Mesothelial cell of epicardium (in vitro differentiated cells): Measurements from ENCODE around the gene DBH. TPM values are rescaled to one million over a fixed set of nuclear protein-coding genes. Genes with fewer than 3 reads are reported as not detected.

Source experiments
- DNase-seq, 2 experiments: peaks; one replicate each; pipeline ENCODE4 v3.0.0; 2021; ENCODE audit warnings: low spot score in 2 of 2; ENCODE audit not compliant: unreplicated experiment in 2 of 2
- H3K27ac Mint-ChIP-seq: 2 replicates; pipeline ENCODE4 v1.8.0; 2021; ENCODE audit warnings: mixed read lengths
- H3K27me3 Mint-ChIP-seq: 2 replicates; pipeline ENCODE4 v1.8.0; 2021; ENCODE audit warnings: low read depth, mixed read lengths
- H3K36me3 Mint-ChIP-seq: 2 replicates; pipeline ENCODE4 v1.8.0; 2021; ENCODE audit warnings: mixed read lengths
- H3K4me1 Mint-ChIP-seq: 2 replicates; pipeline ENCODE4 v1.8.0; 2021; ENCODE audit warnings: mixed read lengths
- H3K4me3 Mint-ChIP-seq: 2 replicates; pipeline ENCODE4 v1.8.0; 2021; ENCODE audit warnings: mild to moderate bottlenecking, moderate library complexity, mixed read lengths
- H3K9me3 Mint-ChIP-seq: 2 replicates; pipeline ENCODE4 v1.8.0; 2021; ENCODE audit warnings: mixed read lengths
- total RNA-seq: library from RNA; stranded (reverse); gene quantifications from 3 replicates; pipeline ENCODE4 v1.2.1, GENCODE V29; 2021
- TF ChIP-seq, protein P1 (sequence below): fragments of 200-600 bp; sonication (generic); IDR thresholded peaks from one replicate; pipeline ENCODE4 v1.5.0; 2021; ENCODE audit warnings: antibody characterized with exemption; ENCODE audit not compliant: unreplicated experiment

DBH gene
- total RNA-seq, 1 donor from 2014 or later = not detected

DNA sequence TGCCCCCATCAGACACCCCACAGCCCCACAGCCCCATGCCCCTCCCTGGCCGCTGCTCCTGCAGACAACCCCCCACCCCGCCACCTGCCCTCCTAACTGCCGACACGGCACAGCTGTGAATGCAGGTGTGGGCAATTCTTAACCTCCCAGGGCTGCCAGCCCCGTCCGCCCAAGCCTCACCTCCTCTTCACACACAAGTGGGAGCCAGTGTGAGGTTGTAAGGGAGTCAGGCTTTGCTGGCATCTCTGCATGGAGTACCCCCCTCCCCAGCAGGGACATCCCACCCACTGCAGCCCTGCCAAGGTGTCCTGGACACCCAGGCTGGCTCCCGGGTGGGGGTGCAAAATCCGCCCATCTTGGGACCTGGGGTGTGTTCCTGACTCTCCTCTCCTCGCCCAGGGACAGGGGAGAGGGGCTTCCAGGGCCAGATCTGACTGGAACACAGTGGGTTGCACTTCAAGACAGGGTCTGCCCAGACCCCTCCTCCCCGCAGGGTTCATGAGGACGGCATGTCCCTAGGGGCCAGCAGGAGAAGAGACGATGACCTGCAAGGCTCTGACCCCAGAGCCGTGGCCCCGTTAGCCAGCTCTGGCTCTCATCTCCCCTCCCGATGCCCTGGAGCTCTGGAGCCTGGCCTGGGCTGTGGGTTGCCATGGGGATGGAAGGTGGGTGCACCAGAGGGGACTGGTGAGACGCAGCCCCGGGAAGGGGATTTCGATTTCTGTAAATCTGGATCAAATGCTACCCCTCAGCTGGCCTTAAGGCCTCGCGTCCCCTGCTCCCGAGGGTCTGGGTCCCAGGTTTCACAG lies 67.6 kb downstream of the DBH start:
- peak in 1 of 2 experiments; percentile 11 for DNase-seq
- Mint-ChIP-seq H3K27ac (no peak overlapping the region), H3K9me3 (no peaks in the 10 kb centered on the region), H3K36me3 (peaks cover under 1% of the 10 kb centered on the region), H3K4me3 (no peak overlapping the region), H3K27me3 (no peaks in the 10 kb centered on the region), H3K4me1 (peaks cover 23% of the 10 kb centered on the region)
- TF ChIP-seq, protein P1, sequence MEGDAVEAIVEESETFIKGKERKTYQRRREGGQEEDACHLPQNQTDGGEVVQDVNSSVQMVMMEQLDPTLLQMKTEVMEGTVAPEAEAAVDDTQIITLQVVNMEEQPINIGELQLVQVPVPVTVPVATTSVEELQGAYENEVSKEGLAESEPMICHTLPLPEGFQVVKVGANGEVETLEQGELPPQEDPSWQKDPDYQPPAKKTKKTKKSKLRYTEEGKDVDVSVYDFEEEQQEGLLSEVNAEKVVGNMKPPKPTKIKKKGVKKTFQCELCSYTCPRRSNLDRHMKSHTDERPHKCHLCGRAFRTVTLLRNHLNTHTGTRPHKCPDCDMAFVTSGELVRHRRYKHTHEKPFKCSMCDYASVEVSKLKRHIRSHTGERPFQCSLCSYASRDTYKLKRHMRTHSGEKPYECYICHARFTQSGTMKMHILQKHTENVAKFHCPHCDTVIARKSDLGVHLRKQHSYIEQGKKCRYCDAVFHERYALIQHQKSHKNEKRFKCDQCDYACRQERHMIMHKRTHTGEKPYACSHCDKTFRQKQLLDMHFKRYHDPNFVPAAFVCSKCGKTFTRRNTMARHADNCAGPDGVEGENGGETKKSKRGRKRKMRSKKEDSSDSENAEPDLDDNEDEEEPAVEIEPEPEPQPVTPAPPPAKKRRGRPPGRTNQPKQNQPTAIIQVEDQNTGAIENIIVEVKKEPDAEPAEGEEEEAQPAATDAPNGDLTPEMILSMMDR = no peak

DNA sequence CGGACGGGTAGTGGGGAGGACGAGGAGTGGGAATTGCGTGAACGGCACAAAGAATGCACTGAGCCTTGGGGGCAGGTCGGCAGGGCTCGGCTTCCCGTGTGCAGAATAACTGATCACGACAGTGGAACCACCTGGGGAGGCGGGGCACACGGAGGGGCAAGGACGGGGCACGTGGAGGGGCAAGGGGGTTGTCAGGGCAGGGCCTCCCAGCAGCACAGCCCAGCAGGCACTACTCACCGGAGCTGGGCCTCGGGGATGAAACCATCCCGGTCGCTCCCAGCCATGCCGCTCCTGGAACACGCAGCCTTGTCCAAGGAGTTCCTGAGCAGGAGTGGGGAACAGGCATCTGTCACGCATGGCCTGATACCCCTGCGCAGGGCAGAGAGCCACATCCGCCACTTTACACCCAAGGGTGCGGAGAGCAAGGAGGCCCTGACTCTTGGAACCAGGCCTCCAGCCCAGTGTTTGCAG lies 68.6 kb downstream of the DBH start:
- Mint-ChIP-seq H3K27ac (no peak overlapping the region), H3K4me3 (no peak overlapping the region), H3K36me3 (no peaks in the 10 kb centered on the region), H3K27me3 (no peaks in the 10 kb centered on the region), H3K4me1 (peaks cover 29% of the 10 kb centered on the region), H3K9me3 (no peaks in the 10 kb centered on the region)
- TF ChIP-seq, protein P1 = no peak
- no peak for DNase-seq

DNA sequence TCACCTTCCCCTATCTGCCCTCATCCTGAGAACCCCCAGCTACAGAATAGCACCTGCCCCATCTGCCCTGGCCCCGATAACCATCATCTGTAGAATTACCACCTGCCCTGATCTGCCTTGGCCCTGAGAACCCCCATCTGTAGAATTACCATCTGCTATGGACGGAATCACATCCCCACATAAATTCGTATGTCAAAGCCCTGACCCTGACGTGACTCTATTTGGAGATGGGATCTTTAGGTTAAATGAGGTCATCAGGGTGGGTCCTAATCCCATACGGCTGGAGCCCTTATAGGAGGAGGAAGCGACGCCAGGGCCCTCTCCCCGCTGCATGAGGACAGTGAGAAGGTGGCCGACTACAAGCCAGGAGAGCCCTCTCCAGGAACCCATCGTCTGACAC lies 69.4 kb downstream of the DBH start:
- Mint-ChIP-seq H3K27me3 (no peaks in the 10 kb centered on the region), H3K4me1 (peaks cover 31% of the 10 kb centered on the region), H3K9me3 (no peaks in the 10 kb centered on the region), H3K36me3 (no peaks in the 10 kb centered on the region), H3K27ac (no peak overlapping the region), H3K4me3 (no peak overlapping the region)
- DNase-seq = peak in 1 of 2 experiments; percentile 5
- TF ChIP-seq, protein P1 = no peak

DNA sequence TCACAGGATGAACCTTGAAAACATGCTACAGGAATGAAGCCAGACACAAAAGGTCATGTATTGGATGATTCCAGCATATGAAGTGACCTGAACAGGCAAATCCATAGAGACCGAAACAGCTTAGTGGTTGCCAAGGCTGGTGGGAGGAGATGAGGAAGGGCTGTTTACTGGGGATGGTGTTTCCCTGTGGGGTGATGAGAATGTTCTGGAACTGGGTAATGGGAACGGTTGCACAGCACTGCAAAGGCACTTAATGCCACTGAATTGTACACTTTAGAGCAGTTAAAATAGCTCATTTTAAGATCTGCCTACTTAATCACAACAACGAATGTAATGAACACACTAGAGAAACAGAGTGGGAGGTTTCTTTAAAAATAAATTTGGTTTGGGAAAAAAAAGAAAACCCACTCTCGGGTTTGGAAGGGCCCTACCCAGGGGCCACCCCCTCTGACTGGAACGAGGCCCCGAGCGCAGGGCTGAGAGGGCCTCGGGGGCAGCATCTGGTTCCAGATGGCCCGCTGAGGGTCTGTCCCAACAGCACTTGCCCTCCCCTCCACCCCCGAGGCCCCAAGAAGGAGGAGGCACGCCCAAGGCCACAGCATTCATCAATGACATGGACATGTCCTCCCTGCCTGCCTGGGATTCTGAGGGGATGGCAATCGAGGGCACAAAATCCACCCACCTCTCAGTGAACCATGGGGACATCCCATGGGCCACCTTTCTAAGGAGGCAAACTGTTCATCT lies 70.3 kb downstream of the DBH start:
- DNase-seq = no peak
- Mint-ChIP-seq H3K9me3 (no peaks in the 10 kb centered on the region), H3K27me3 (no peaks in the 10 kb centered on the region), H3K4me1 (peaks cover 34% of the 10 kb centered on the region), H3K36me3 (no peaks in the 10 kb centered on the region), H3K27ac (peak overlapping the region; percentile 5), H3K4me3 (no peak overlapping the region)
- TF ChIP-seq, protein P1 = no peak

DNA sequence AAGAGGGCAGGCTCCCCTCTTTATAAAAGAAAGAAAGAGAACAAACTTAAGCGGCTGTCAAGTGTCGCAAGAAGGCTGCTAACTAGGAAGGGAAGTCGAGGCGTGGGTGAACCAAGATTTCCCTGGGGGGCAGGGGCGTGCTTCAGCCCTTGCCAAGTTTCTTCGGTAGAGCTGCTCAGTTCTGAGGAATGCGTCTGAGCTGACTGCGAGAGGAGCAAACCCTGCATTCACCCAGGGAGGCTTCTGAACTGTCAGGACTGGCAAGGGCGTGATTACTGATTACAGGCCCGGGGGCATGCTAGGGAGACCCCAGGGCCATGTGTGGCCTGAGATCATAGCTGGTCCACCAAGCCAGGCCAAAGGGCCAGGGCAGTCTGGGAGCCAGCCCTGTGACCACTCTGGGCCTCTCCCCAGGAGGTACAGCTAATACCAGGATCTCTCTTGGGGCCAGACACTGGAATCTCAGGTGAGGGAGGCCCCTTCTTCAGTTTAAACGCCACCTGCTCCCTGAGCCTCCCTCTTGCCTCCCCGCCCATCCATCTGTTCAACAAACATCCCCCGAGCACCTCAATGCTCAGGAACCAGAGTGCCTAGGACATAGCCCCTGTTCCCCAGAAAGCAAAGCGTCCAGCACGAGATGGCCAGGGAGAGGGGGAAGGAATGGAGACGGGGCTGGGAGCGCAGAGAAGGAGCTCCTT lies 71.1 kb downstream of the DBH start:
- H3K27me3 Mint-ChIP-seq = no peaks in the 10 kb centered on the region
- no peaks in the 10 kb centered on the region for H3K9me3 Mint-ChIP-seq
- peaks cover 30% of the 10 kb centered on the region for H3K4me1 Mint-ChIP-seq
- H3K36me3 Mint-ChIP-seq = no peaks in the 10 kb centered on the region
- DNase-seq = no peak
- H3K27ac Mint-ChIP-seq = peak overlapping the region; percentile 50
- no peak overlapping the region for H3K4me3 Mint-ChIP-seq
- TF ChIP-seq, protein P1 = no peak
